CD14-positive monocyte (primary cell): ENCODE data around the gene ALKAL2. TPM values are rescaled to one million over a fixed set of nuclear protein-coding genes. Genes with fewer than 3 reads are reported as not detected.
"Not testable (repeated sequence)": the region's sequence is repeated elsewhere in the genome, so short reads cannot be mapped to it uniquely, and the experiment has no call there.

Source experiments
- DNase-seq, 3 donors: peaks; one replicate each; pipeline ENCODE4 v3.0.0-alpha.2; 2011 to 2022
- H2AFZ ChIP-seq: 2 replicates; pipeline ENCODE4 v1.6.0; 2012; ENCODE audit warnings: mild to moderate bottlenecking, low read depth, low read length, inconsistent platforms; ENCODE audit not compliant: insufficient read depth, poor library complexity, severe bottlenecking
- H3K27ac ChIP-seq, 2 donors: 1 replicate in 1 of 2; 2 replicates in 1 of 2; pipeline ENCODE4 v1.5.1; 2012 to 2013; ENCODE audit warnings: low read length in 2 of 2, control low read depth in 1 of 2, inconsistent platforms in 1 of 2, low read depth in 1 of 2, mild to moderate bottlenecking in 1 of 2
- H3K27me3 ChIP-seq, 2 donors: one replicate each; pipeline versions ENCODE4 v1.6.0 to v1.6.1; 2011 to 2013; ENCODE audit warnings: low read length in 2 of 2; ENCODE audit not compliant: control insufficient read depth in 2 of 2, insufficient read depth in 2 of 2
- H3K36me3 ChIP-seq, 2 donors: replicated peaks in 1 of 2; 1 replicate in 1 of 2; 2 replicates in 1 of 2; pipeline versions ENCODE4 v1.5.1 to v1.6.1; 2012 to 2013; ENCODE audit warnings: low read length in 2 of 2, control low read depth in 1 of 2, inconsistent platforms in 1 of 2, mild to moderate bottlenecking in 1 of 2; ENCODE audit not compliant: insufficient read depth in 2 of 2, control insufficient read depth in 1 of 2
- H3K4me1 ChIP-seq, 2 donors: 1 replicate in 1 of 2; 2 replicates in 1 of 2; pipeline versions ENCODE4 v1.5.1 to v1.6.1; 2012 to 2013; ENCODE audit warnings: low read length in 2 of 2, control low read depth in 1 of 2, inconsistent platforms in 1 of 2, mild to moderate bottlenecking in 1 of 2, moderate library complexity in 1 of 2; ENCODE audit not compliant: insufficient read depth in 2 of 2, control insufficient read depth in 1 of 2
- H3K4me2 ChIP-seq: replicated peaks from 2 replicates; pipeline ENCODE3; 2012; ENCODE audit warnings: low read length, moderate library complexity, mild to moderate bottlenecking; ENCODE audit not compliant: poor library complexity, severe bottlenecking; ENCODE audit errors: extremely low read depth
- H3K4me3 ChIP-seq, 3 experiments: fragments of 200-600 bp in 1 of 3; sonication (generic) in 1 of 3; replicated peaks in 1 of 3; 1 replicate in 2 of 3; 2 replicates in 1 of 3; pipeline ENCODE4 v1.5.1; 2011 to 2013; ENCODE audit warnings: low read length in 3 of 3, mild to moderate bottlenecking in 3 of 3, control low read depth in 2 of 3, low read depth in 2 of 3, inconsistent platforms in 1 of 3, moderate library complexity in 1 of 3
- H3K79me2 ChIP-seq: 2 replicates; pipeline ENCODE4 v1.6.0; 2012; ENCODE audit warnings: mild to moderate bottlenecking, control low read depth, inconsistent platforms, low read length, moderate library complexity; ENCODE audit not compliant: insufficient read depth
- H3K9ac ChIP-seq: 2 replicates; pipeline ENCODE4 v1.6.0; 2017; ENCODE audit warnings: low read length, mild to moderate bottlenecking; ENCODE audit not compliant: insufficient read depth, poor library complexity, severe bottlenecking
- H3K9me3 ChIP-seq, 2 donors: replicated peaks in 1 of 2; 1 replicate in 1 of 2; 2 replicates in 1 of 2; pipeline versions ENCODE4 v1.5.1 to v1.6.1; 2012 to 2013; ENCODE audit warnings: low read length in 2 of 2, control low read depth in 1 of 2; ENCODE audit not compliant: control insufficient read depth in 1 of 2, insufficient read depth in 1 of 2
- H4K20me1 ChIP-seq: 2 replicates; pipeline ENCODE4 v1.6.0; 2012; ENCODE audit warnings: mild to moderate bottlenecking, low read length, control low read depth, moderate library complexity; ENCODE audit not compliant: insufficient read depth
- H3K27ac Mint-ChIP-seq, 7 donors: one replicate each; pipeline ENCODE4 v1.8.0; 2020; ENCODE audit warnings: mild to moderate bottlenecking in 7 of 7, mixed read lengths in 7 of 7, moderate library complexity in 6 of 7, inconsistent platforms in 2 of 7
- H3K27me3 Mint-ChIP-seq, 3 donors: one replicate each; pipeline ENCODE4 v1.8.0; 2021 to 2022; ENCODE audit warnings: low read depth in 3 of 3, mild to moderate bottlenecking in 3 of 3, mixed read lengths in 3 of 3, moderate library complexity in 3 of 3, inconsistent platforms in 1 of 3
- H3K36me3 Mint-ChIP-seq, 2 donors: one replicate each; pipeline ENCODE4 v1.8.0; 2020; ENCODE audit warnings: mixed read lengths in 2 of 2, inconsistent platforms in 1 of 2, mild to moderate bottlenecking in 1 of 2
- H3K4me1 Mint-ChIP-seq: one replicate; pipeline ENCODE4 v1.8.0; 2020; ENCODE audit warnings: mild to moderate bottlenecking, mixed read lengths
- H3K4me3 Mint-ChIP-seq, 2 donors: one replicate each; pipeline ENCODE4 v1.8.0; 2020; ENCODE audit warnings: mild to moderate bottlenecking in 2 of 2, mixed read lengths in 2 of 2, moderate library complexity in 1 of 2
- H3K9me3 Mint-ChIP-seq, 7 donors: one replicate each; pipeline ENCODE4 v1.8.0; 2020 to 2022; ENCODE audit warnings: mixed read lengths in 7 of 7, mild to moderate bottlenecking in 6 of 7, moderate library complexity in 6 of 7, inconsistent platforms in 2 of 7
- CTCF ChIP-seq: fragments of 200-600 bp; IDR thresholded peaks from one replicate; pipeline ENCODE4 v1.8.0; 2022; ENCODE audit warnings: antibody characterized with exemption, mild to moderate bottlenecking
- WGBS: methylation state at CpG from one replicate; pipeline ENCODE4 v1.1.5; 2013; ENCODE audit warnings: missing lambda C conversion rate; ENCODE audit not compliant: insufficient coverage; 5-methylcytosine and 5-hydroxymethylcytosine counted together
- intact Hi-C, 2 donors: fragments of 100-400 bp; cut with micrococcal nuclease; formaldehyde crosslinking; loops; one replicate each; pipeline versions ENCODE4 v1.15.0 to v1.15.1; 2023
- polyA plus RNA-seq, 3 donors: library from polyadenylated mRNA; depleted of rRNA in 1 of 3; unstranded in 2 of 3; stranded (reverse) in 1 of 3; fragments of 300-500 nt in 2 of 3; fragments of >200 nt in 1 of 3; fragmentation: Illumina TruSeq in 2 of 3; gene quantifications; 1 replicate in 2 of 3; 2 replicates in 1 of 3; pipeline ENCODE4 v1.2.3, GENCODE V29; 2012 to 2021

The ALKAL2 gene
- polyA plus RNA-seq, 3 donors, result not detected

DNA sequence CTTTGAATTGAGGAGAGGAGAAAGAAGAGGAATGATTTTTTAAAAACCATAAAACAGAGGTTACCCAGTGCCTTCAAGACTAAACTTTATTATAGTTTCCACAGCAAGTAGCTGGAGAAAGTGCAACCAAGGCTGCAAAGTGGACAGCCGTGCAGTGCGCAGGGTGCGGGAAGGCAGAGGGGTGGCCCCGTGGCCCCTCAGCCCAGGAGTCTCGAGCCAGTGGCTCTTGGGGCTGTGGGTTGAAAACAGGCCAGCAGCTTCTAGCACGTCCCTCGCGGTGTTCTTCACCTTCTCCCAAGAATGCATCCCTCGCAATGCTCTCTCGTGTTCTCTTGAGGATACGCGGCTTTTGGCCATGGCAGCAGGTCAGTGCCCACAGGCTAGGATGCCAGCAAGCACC is 28.5 kb upstream of the ALKAL2 start:
- Mint-ChIP-seq H3K9me3 (peaks cover 7 to 16% (median 10%) of the 10 kb centered on the region in 7 donors), H3K27ac (no peak overlapping the region), H3K4me3 (no peak overlapping the region), H3K36me3 (no peaks in the 10 kb centered on the region), H3K27me3 (peaks cover 0 to 6% (median 2%) of the 10 kb centered on the region in 3 donors), H3K4me1 (no peaks in the 10 kb centered on the region)
- Histone ChIP-seq H3K4me3 (no peak overlapping the region), H3K36me3 (no peaks in the 10 kb centered on the region), H3K9ac (no peak overlapping the region), H3K27ac (no peak overlapping the region), H3K4me1 (no peaks in the 10 kb centered on the region), H3K79me2 (no peaks in the 10 kb centered on the region), H3K27me3 (no peaks in the 10 kb centered on the region), H3K4me2 (no peak overlapping the region), H2AFZ (no peak overlapping the region), H4K20me1 (no peaks in the 10 kb centered on the region), H3K9me3 (peaks cover 0 to 9% of the 10 kb centered on the region in 2 donors)
- no peak for DNase-seq
- no peak for TF ChIP-seq CTCF
- 90% methylated on average over 9 of the region's 12 CpGs for WGBS
- intact Hi-C loops, result no loop called here

DNA sequence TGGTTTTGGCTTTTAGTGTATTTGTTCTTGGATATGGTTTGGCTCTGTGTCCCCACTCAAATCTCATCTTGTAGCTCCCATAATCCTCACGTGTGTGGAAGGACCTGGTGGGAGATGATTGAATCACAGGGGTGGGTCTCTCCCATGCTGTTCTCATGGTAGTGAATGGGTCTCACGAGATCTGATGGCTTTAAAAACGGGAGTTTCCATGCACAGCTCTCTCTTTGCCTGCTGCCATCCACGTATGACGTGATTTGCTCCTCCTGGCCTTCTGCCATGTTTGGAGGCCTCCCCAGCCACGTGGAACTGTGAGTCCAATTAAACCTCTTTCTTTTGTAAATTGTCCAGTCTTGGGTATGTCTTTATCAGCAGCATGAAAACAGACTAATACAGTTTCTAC is 28.0 kb upstream of the ALKAL2 start:
- H3K27ac ChIP-seq, DNase-seq, H3K27me3 ChIP-seq, H2AFZ ChIP-seq, H3K9me3 ChIP-seq, H3K4me3 ChIP-seq, H3K27ac Mint-ChIP-seq, H3K9ac ChIP-seq, H3K27me3 Mint-ChIP-seq, H3K4me1 Mint-ChIP-seq, H3K36me3 Mint-ChIP-seq, H3K79me2 ChIP-seq, intact Hi-C loops, H3K4me2 ChIP-seq, H3K36me3 ChIP-seq, H4K20me1 ChIP-seq, H3K4me1 ChIP-seq, H3K4me3 Mint-ChIP-seq: not testable (repeated sequence)
- peaks cover 7 to 16% (median 10%) of the 10 kb centered on the region in 7 donors for H3K9me3 Mint-ChIP-seq
- WGBS, result 93% methylated on average over 4 of the region's 6 CpGs
